HepG2 (cell line): ENCODE measurements around the gene MICB. TPM values are rescaled to one million over a fixed set of nuclear protein-coding genes. Genes with fewer than 3 reads are reported as not detected.

ENCODE experiments used
- ATAC-seq: fragments of 200-7000 bp; cut with Tn5 transposase; 3 replicates; pipeline ENCODE4 v1.9.1; 2020; ENCODE audit warnings: mild to moderate bottlenecking, moderate library complexity
- BruUV-seq: library from RNA; stranded (reverse); fragments of 400-500 nt; replicated peaks from 2 replicates; lab custom pipeline; 2021; lab: Mats Ljungman, UMichigan
- CTCF ChIA-PET: fragments of 300-600 bp; formaldehyde crosslinking; extraction: SDS; loops from one replicate; lab custom pipeline; 2021; ENCODE audit warnings: low total read pairs, inconsistent platforms, low intra/inter-chr PET ratio; lab: Yijun Ruan, JAX
- POLR2A ChIA-PET: fragments of 350-600 bp; sonication (Branson Sonifier 250); formaldehyde crosslinking; loops from one replicate; lab custom pipeline; 2020; ENCODE audit warnings: antibody characterized with exemption, inconsistent platforms; lab: Yijun Ruan, JAX
- DNase-seq: peaks from one replicate; pipeline ENCODE4 v3.0.0-alpha.2; 2015; ENCODE audit warnings: low spot score
- FAIRE-seq: peaks from 3 replicates; lab custom pipeline; 2011; peaks lifted over from hg19 to GRCh38; lab: Jason Lieb, UNC
- H2AFZ ChIP-seq: one replicate; pipeline ENCODE4 v1.6.1; 2011; ENCODE audit warnings: low read length, inconsistent platforms
- H3K27ac ChIP-seq: fragments of 300-600 bp; 3 replicates; pipeline ENCODE4 v1.8.0; 2011; ENCODE audit warnings: mixed run types, mild to moderate bottlenecking, mixed read lengths, low read length, inconsistent platforms; ENCODE audit not compliant: insufficient read depth; ENCODE audit errors: extremely low read length
- H3K27me3 ChIP-seq, 2 experiments: fragments of 200-600 bp in 1 of 2; 2 replicates in 1 of 2; 3 replicates in 1 of 2; pipeline versions ENCODE4 v1.6.0 to v1.8.0; 2011; ENCODE audit warnings: low read length in 2 of 2, mild to moderate bottlenecking in 2 of 2, moderate library complexity in 2 of 2, inconsistent platforms in 1 of 2; ENCODE audit not compliant: insufficient read depth in 2 of 2, control insufficient read depth in 1 of 2
- H3K36me3 ChIP-seq, 2 experiments: fragments of 200-600 bp in 1 of 2; replicated peaks in 1 of 2; 2 replicates in 1 of 2; 3 replicates in 1 of 2; pipeline versions ENCODE4 v1.5.1 to v1.8.0; 2011; ENCODE audit warnings: low read length in 2 of 2, inconsistent platforms in 1 of 2; ENCODE audit not compliant: insufficient read depth in 2 of 2, control insufficient read depth in 1 of 2
- H3K4me1 ChIP-seq: 2 replicates; pipeline ENCODE4 v1.5.1; 2012; ENCODE audit warnings: low read length, inconsistent platforms; ENCODE audit not compliant: insufficient read depth
- H3K4me2 ChIP-seq: 2 replicates; pipeline ENCODE4 v1.6.0; 2011; ENCODE audit warnings: low read depth, low read length, inconsistent platforms
- H3K4me3 ChIP-seq, 3 experiments: fragments of 200-600 bp in 1 of 3; sonication (generic), shearing (Covaris generic) in 1 of 3; replicated peaks in 1 of 3; 2 replicates each; pipeline ENCODE4 v1.5.1; 2011 to 2016; ENCODE audit warnings: low read length in 3 of 3, inconsistent platforms in 2 of 3, low read depth in 2 of 3, mild to moderate bottlenecking in 2 of 3, control low read depth in 1 of 3, mixed read lengths in 1 of 3; ENCODE audit not compliant: insufficient read depth in 1 of 3
- H3K79me2 ChIP-seq: one replicate; pipeline ENCODE4 v1.6.1; 2011; ENCODE audit warnings: low read length, inconsistent platforms; ENCODE audit not compliant: insufficient read depth
- H3K9ac ChIP-seq: 2 replicates; pipeline ENCODE4 v1.6.0; 2011; ENCODE audit warnings: mild to moderate bottlenecking, low read depth, low read length, inconsistent platforms; ENCODE audit not compliant: insufficient read depth
- H3K9me3 ChIP-seq: 2 replicates; pipeline ENCODE4 v1.5.1; 2012; ENCODE audit warnings: mild to moderate bottlenecking, low read length
- H4K20me1 ChIP-seq: 2 replicates; pipeline ENCODE4 v1.6.0; 2011; ENCODE audit warnings: inconsistent platforms, mild to moderate bottlenecking, low read length, moderate library complexity; ENCODE audit not compliant: insufficient read depth
- CBX5 ChIP-seq: sonication (generic); formaldehyde crosslinking; IDR thresholded peaks from 2 replicates; pipeline ENCODE4 v1.4.0; 2020; ENCODE audit warnings: missing genetic modification reagents, borderline replicate concordance
- EEA1 ChIP-seq: sonication (generic); formaldehyde crosslinking; IDR thresholded peaks from 2 replicates; pipeline ENCODE4 v1.5.1; 2020; ENCODE audit warnings: mild to moderate bottlenecking, missing genetic modification reagents, borderline replicate concordance
- ETS1 ChIP-seq: sonication (generic); formaldehyde crosslinking; IDR thresholded peaks from 2 replicates; pipeline ENCODE4 v1.4.0; 2020; ENCODE audit warnings: missing genetic modification reagents
- EZH2 ChIP-seq: conservative IDR thresholded peaks from 2 replicates; pipeline ENCODE4 v1.6.1; 2012; ENCODE audit warnings: mild to moderate bottlenecking, low read depth, low read length, moderate library complexity
- GABPA ChIP-seq, 2 experiments: IDR thresholded peaks; 2 replicates each; pipeline ENCODE4 v1.6.1; 2011 to 2016; ENCODE audit warnings: low read depth in 2 of 2, low read length in 1 of 2, missing biosample characterization in 1 of 2, missing genetic modification characterization in 1 of 2
- MED1 ChIP-seq: sonication (generic); formaldehyde crosslinking; IDR thresholded peaks from 2 replicates; pipeline ENCODE4 v1.4.0; 2020; ENCODE audit warnings: missing genetic modification reagents
- TRAFD1 ChIP-seq: sonication (generic); formaldehyde crosslinking; IDR thresholded peaks from 2 replicates; pipeline ENCODE4 v1.5.1; 2020; ENCODE audit warnings: missing genetic modification reagents, mild to moderate bottlenecking, borderline replicate concordance
- ZFX ChIP-seq: sonication (generic); formaldehyde crosslinking; IDR thresholded peaks from 2 replicates; pipeline ENCODE4 v1.4.0; 2020; ENCODE audit warnings: mild to moderate bottlenecking, low read depth, missing genetic modification reagents, moderate library complexity
- ZNF317 ChIP-seq: sonication (generic); formaldehyde crosslinking; IDR thresholded peaks from 2 replicates; pipeline ENCODE4 v1.5.0; 2020; ENCODE audit warnings: mild to moderate bottlenecking, missing genetic modification reagents
- ZNF7 ChIP-seq: IDR thresholded peaks from 2 replicates; pipeline ENCODE4 v1.6.1; 2016; ENCODE audit warnings: missing biosample characterization, missing genetic modification reagents
- ZNF781 ChIP-seq: sonication (generic); formaldehyde crosslinking; IDR thresholded peaks from 2 replicates; pipeline ENCODE4 v1.5.1; 2020; ENCODE audit warnings: borderline replicate concordance, mild to moderate bottlenecking, missing genetic modification reagents; ENCODE audit errors: not compliant biosample characterization
- WGBS: methylation state at CpG from one replicate; pipeline ENCODE4 v1.1.6; 2017; ENCODE audit warnings: low lambda C conversion rate; 5-methylcytosine and 5-hydroxymethylcytosine counted together
- in situ Hi-C: cut with HindIII; loops from 2 replicates; pipeline ENCODE4 v1.10.0; 2017; ENCODE audit warnings: low pct_unique_long_range_greater_than_20kb; ENCODE audit not compliant: extremely low pct_ligation_motif_present
- intact Hi-C: fragments of 100-400 bp; cut with micrococcal nuclease; formaldehyde crosslinking; loops from one replicate; pipeline ENCODE4 v1.10.0; 2022; ENCODE audit not compliant: unreplicated experiment
- polyA plus RNA-seq, 8 experiments: library from polyadenylated mRNA; depleted of rRNA in 3 of 8; stranded (reverse) in 7 of 8; unstranded in 1 of 8; fragments of >200 nt; fragmentation: Illumina TruSeq in 4 of 8; extraction: Trizol in 4 of 8; gene quantifications; 2 replicates each; pipeline versions ENCODE4 v1.2.1 to v1.2.3, GENCODE V29; 2011 to 2016; ENCODE audit warnings: low read depth in 4 of 8, missing spikeins in 1 of 8, mixed read lengths in 1 of 8; ENCODE audit not compliant: insufficient read depth in 1 of 8
- total RNA-seq, 5 experiments: library from RNA; depleted of rRNA; stranded (reverse); fragments of >200 nt; fragmentation: Illumina TruSeq; extraction: Trizol; gene quantifications; 2 replicates each; pipeline ENCODE4 v1.2.3, GENCODE V29; 2016; ENCODE audit warnings: low read depth in 1 of 5
- TF ChIP-seq, protein P1 (sequence below): sonication (generic); formaldehyde crosslinking; IDR thresholded peaks from 2 replicates; pipeline ENCODE4 v1.8.0; 2022; ENCODE audit warnings: mild to moderate bottlenecking, missing genetic modification reagents; ENCODE audit not compliant: insufficient replicate concordance
- TF ChIP-seq, protein P2 (sequence below): sonication (generic); formaldehyde crosslinking; IDR thresholded peaks from 2 replicates; pipeline ENCODE4 v1.4.0; 2020; ENCODE audit warnings: low read depth, mild to moderate bottlenecking, missing genetic modification reagents

The MICB gene
- total and polyA plus RNA-seq, 2 of the 13 experiments (the other 11 are each of a cell fraction or from before 2014, with no cell fraction given) = 12.5 to 12.8 TPM

DNA sequence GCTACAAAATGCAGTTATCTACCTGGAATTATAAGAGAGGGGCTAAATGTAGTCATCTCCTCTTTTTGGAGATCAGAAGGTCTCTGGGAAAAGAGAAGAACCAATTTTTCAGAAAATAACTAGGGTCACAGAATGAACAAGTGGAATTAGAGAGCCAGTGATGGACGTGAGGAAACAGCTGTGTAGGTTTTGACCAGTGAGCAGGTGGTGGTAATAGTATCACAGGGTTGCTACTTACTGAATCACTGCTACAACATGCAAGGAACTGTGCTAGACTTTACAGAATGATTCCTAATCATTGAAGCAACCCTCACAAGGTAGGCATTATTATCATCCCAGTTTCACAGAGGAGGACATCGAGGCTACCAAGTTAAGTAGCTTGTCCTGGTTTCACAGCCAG lies 46.7 kb downstream of the MICB start (continued):
- no peak for TF ChIP-seq ETS1 (CRISPR knock-in tag)
- TF ChIP-seq ZNF7 (CRISPR knock-in tag) = no peak
- TF ChIP-seq MED1 (CRISPR knock-in tag) = no peak
- TF ChIP-seq, all 625 proteins: peak for 0

- WGBS = 47% methylated on average over 7 of the region's 7 CpGs
- ChIA-PET POLR2A (interaction anchor here (4.6 kb wide), 1 partner anchor 52 kb away, joined by 36 read pairs; no protein-coding TSS in a partner anchor), CTCF (interaction anchor here (3.6 kb wide), 1 partner anchor 52 kb away, joined by 84 read pairs; no protein-coding TSS in a partner anchor)
- ATAC-seq (no peak), FAIRE-seq (no peak), DNase-seq (no peak)
- intact Hi-C loops (loop anchor here (5.0 to 10.0 kb wide), 2 partner anchors 37 to 110 kb away; partner anchors contain the start of genes APOM, BAG6 and LTB), in situ Hi-C loops (loop anchor here (5.0 kb wide), 1 partner anchor 52 kb away; no protein-coding TSS in a partner anchor)
- peaks cover 34% of the 10 kb centered on the region for H3K79me2 ChIP-seq
- no peak overlapping the region for H2AFZ ChIP-seq
- no peak overlapping the region for H3K9ac ChIP-seq
- peaks cover 8% of the 10 kb centered on the region for H4K20me1 ChIP-seq
- no peak overlapping the region for H3K27ac ChIP-seq
- no peak overlapping the region for H3K4me3 ChIP-seq
- BruUV-seq = no TSS peak
- H3K4me1 ChIP-seq = peaks cover 46% of the 10 kb centered on the region
- H3K36me3 ChIP-seq = peaks cover under 1 to 9% of the 10 kb centered on the region in 2 experiments
- no peaks in the 10 kb centered on the region; a peak in 2 of 5 replicates for H3K27me3 ChIP-seq
- H3K4me2 ChIP-seq = no peak overlapping the region
- H3K9me3 ChIP-seq = no peaks in the 10 kb centered on the region
- TF ChIP-seq, protein P1, sequence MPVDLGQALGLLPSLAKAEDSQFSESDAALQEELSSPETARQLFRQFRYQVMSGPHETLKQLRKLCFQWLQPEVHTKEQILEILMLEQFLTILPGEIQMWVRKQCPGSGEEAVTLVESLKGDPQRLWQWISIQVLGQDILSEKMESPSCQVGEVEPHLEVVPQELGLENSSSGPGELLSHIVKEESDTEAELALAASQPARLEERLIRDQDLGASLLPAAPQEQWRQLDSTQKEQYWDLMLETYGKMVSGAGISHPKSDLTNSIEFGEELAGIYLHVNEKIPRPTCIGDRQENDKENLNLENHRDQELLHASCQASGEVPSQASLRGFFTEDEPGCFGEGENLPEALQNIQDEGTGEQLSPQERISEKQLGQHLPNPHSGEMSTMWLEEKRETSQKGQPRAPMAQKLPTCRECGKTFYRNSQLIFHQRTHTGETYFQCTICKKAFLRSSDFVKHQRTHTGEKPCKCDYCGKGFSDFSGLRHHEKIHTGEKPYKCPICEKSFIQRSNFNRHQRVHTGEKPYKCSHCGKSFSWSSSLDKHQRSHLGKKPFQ (CRISPR knock-in tag) = no peak
- TF ChIP-seq EEA1 (CRISPR knock-in tag) (no peak), CBX5 (CRISPR knock-in tag) (no peak), ZNF781 (CRISPR knock-in tag) (no peak), ZNF317 (CRISPR knock-in tag) (no peak), EZH2 (no peak), ZFX (CRISPR knock-in tag) (no peak), TRAFD1 (CRISPR knock-in tag) (no peak), GABPA (IDR thresholded peaks at IDR 0.05; ENCODE audit: low read depth, low read length) (no peak), GABPA (CRISPR knock-in tag; IDR thresholded peaks at IDR 0.05; ENCODE audit: low read depth) (no peak)
- TF ChIP-seq, protein P2, sequence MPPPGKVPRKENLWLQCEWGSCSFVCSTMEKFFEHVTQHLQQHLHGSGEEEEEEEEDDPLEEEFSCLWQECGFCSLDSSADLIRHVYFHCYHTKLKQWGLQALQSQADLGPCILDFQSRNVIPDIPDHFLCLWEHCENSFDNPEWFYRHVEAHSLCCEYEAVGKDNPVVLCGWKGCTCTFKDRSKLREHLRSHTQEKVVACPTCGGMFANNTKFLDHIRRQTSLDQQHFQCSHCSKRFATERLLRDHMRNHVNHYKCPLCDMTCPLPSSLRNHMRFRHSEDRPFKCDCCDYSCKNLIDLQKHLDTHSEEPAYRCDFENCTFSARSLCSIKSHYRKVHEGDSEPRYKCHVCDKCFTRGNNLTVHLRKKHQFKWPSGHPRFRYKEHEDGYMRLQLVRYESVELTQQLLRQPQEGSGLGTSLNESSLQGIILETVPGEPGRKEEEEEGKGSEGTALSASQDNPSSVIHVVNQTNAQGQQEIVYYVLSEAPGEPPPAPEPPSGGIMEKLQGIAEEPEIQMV (CRISPR knock-in tag) = no peak
Observed at GRCh38 chr6:31545291-31545690, 47.3 kb downstream of the MICB start.
